Activated naive CD4-positive, alpha-beta T cell treated with anti-CD3 and anti-CD28 coated beads for 36 hours (primary cell): ENCODE data around the gene MT2A. TPM values are rescaled to one million over a fixed set of nuclear protein-coding genes. Genes with fewer than 3 reads are reported as not detected.

Source experiments
- CTCF ChIA-PET: fragments of 350-600 bp; sonication (Branson Sonifier 250); formaldehyde crosslinking; loops from one replicate; lab custom pipeline; 2021; ENCODE audit warnings: antibody characterized with exemption; lab: Charles Lee
- DNase-seq: peaks from one replicate; pipeline ENCODE4 v3.0.0-alpha.2; 2020
- H3K27ac Mint-ChIP-seq: one replicate; pipeline ENCODE4 v1.8.0; 2021; ENCODE audit warnings: mild to moderate bottlenecking, mixed read lengths
- H3K27me3 Mint-ChIP-seq: one replicate; pipeline ENCODE4 v1.8.0; 2021; ENCODE audit warnings: low read depth, mixed read lengths
- H3K36me3 Mint-ChIP-seq: one replicate; pipeline ENCODE4 v1.8.0; 2021; ENCODE audit warnings: low read depth, mixed read lengths
- H3K4me1 Mint-ChIP-seq: one replicate; pipeline ENCODE4 v1.8.0; 2021; ENCODE audit warnings: low read depth, mixed read lengths
- H3K4me3 Mint-ChIP-seq: one replicate; pipeline ENCODE4 v1.8.0; 2021; ENCODE audit warnings: mild to moderate bottlenecking, moderate library complexity, mixed read lengths
- H3K9me3 Mint-ChIP-seq: one replicate; pipeline ENCODE4 v1.8.0; 2021; ENCODE audit warnings: mixed read lengths
- intact Hi-C: fragments of 100-400 bp; cut with micrococcal nuclease; formaldehyde crosslinking; loops from one replicate; pipeline ENCODE4 v1.15.1; 2023
- total RNA-seq, 2 experiments: library from RNA; stranded (reverse); gene quantifications; one replicate each; pipeline ENCODE4 v1.2.3, GENCODE V29; 2021

The MT2A gene
- total RNA-seq, 2 experiments from 2014 or later: 95.7 to 130 TPM

- peak within 1 kb of the TSS; percentile 76 for H3K4me3 Mint-ChIP-seq
- peaks cover 14% of the 10 kb centered on the region for H3K4me1 Mint-ChIP-seq
- no peak within 1 kb of the TSS for H3K27ac Mint-ChIP-seq
- CTCF ChIA-PET: interaction anchor here (1.2 kb wide), 1 partner anchor 77 kb away, joined by 6 read pairs; no protein-coding TSS in a partner anchor
- H3K9me3 Mint-ChIP-seq: no peaks in the 10 kb centered on the region
- H3K36me3 Mint-ChIP-seq: no peaks in the 10 kb centered on the region
- intact Hi-C loops: loop anchor here (1.0 to 2.0 kb wide), 4 partner anchors 11 to 57 kb away; partner anchors contain the start of genes MT1X and MT2A
- peaks cover 25% of the 10 kb centered on the region for H3K27me3 Mint-ChIP-seq
- DNase-seq: peak; percentile 61
Measured at GRCh38 chr16:56625140-56625942, 17.0 kb downstream of the MT2A start, which contains the start of gene MT1E. TSS of gene MT1E (plus strand) at chr16:56625781. CDS start at chr16:56625852, 71 bp downstream.

DNA sequence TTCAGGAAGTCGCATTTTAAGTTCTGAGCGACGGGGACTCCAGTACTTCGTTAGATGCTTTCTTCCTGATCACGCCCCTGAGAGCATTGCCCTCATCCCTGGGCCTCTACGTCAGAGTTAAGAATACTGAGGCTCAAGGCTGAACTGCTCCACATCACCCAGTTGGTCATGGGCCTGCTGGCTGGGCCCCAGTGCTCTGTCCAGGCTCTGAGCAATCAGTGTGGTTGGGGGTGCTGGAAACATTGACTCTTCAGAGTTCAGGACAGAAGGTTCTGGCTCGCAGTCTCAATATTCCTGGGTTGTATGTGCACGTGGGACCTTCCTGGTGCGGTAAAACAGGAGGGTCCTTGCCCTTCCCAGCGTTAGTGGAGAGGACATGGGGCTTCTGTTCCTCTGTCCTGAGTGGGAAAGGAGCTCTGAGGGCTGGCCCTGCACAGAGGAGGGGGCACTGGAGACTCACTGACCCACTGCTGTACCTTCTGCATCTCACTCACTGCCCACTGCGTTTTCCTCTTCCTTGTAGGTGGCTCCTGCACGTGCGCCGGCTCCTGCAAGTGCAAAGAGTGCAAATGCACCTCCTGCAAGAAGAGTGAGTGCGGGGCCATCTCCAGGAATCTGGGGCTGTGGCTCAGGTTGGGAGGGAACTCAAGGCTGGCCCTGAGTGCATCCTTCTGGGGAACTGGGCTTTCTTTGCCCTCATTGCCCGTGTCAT lies 17.7 kb downstream of the MT2A start:
- Mint-ChIP-seq H3K36me3 (no peaks in the 10 kb centered on the region), H3K27ac (no peak overlapping the region), H3K4me1 (peaks cover 14% of the 10 kb centered on the region), H3K4me3 (peak overlapping the region; percentile 68), H3K9me3 (no peaks in the 10 kb centered on the region), H3K27me3 (peaks cover 31% of the 10 kb centered on the region)
- CTCF ChIA-PET: interaction anchor here (1.2 kb wide), 1 partner anchor 76 kb away, joined by 6 read pairs; no protein-coding TSS in a partner anchor
- DNase-seq: no peak
- intact Hi-C loops: loop anchor here (1.0 to 2.0 kb wide), 4 partner anchors 12 to 56 kb away; partner anchors contain the start of genes MT1X and MT2A

DNA sequence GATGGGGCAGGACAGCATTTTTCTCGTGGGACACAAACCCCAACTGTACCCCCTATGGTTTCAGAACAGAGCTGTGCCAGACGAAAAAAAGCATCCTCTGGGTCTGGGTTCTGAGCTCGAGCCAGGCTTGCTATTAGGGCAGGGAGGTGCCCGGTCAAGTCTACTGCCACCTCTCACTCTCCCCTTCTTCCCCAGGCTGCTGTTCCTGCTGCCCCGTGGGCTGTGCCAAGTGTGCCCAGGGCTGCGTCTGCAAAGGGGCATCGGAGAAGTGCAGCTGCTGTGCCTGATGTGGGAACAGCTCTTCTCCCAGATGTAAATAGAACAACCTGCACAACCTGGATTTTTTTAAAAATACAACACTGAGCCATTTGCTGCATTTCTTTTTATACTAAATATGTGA lies 18.3 kb downstream of the MT2A start:
- DNase-seq: no peak
- H3K9me3 Mint-ChIP-seq: no peaks in the 10 kb centered on the region
- CTCF ChIA-PET: interaction anchor here (0.6 kb wide), 1 partner anchor 75 kb away, joined by 3 read pairs; no protein-coding TSS in a partner anchor
- H3K4me3 Mint-ChIP-seq: no peak overlapping the region
- peaks cover 37% of the 10 kb centered on the region for H3K27me3 Mint-ChIP-seq
- no peak overlapping the region for H3K27ac Mint-ChIP-seq
- intact Hi-C loops: no loop called here
- peaks cover 15% of the 10 kb centered on the region for H3K4me1 Mint-ChIP-seq
- no peaks in the 10 kb centered on the region for H3K36me3 Mint-ChIP-seq

GRCh38 chr16:56628486-56629350 lies 20.3 kb downstream of the MT2A start:
- Mint-ChIP-seq H3K4me1 (peaks cover 24% of the 10 kb centered on the region), H3K9me3 (no peaks in the 10 kb centered on the region), H3K27ac (no peak overlapping the region), H3K27me3 (peaks cover 52% of the 10 kb centered on the region), H3K36me3 (no peaks in the 10 kb centered on the region), H3K4me3 (no peak overlapping the region)
- CTCF ChIA-PET: interaction anchor here (0.7 kb wide), 2 partner anchors 52 to 155 kb away, joined by 3 read pairs; no protein-coding TSS in a partner anchor
- no peak for DNase-seq
- intact Hi-C loops: no loop called here

DNA sequence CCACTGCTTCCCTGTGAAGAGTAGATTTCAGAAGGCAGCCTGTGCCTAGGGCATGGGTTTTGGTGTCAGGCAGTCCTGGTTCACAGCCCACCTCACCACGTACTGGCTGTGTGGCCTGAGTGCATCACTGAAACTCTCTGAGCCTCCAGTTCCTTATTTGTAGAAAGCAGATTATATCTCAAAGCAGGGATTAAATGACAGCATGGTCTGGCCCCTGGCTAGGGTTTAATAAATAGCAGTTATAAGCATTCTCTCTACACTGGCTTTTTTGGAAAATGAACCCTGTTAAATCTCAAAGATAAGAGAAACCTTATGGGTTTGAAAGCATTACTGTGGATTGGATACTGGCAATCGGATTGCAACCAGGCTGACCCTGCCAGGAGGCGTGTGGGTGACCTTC lies 21.1 kb downstream of the MT2A start:
- Mint-ChIP-seq H3K4me3 (no peak overlapping the region), H3K9me3 (no peaks in the 10 kb centered on the region), H3K27ac (no peak overlapping the region), H3K4me1 (peaks cover 22% of the 10 kb centered on the region), H3K27me3 (peaks cover 57% of the 10 kb centered on the region), H3K36me3 (no peaks in the 10 kb centered on the region)
- CTCF ChIA-PET: interaction anchor here (1.8 kb wide), 1 partner anchor 14 kb away, joined by 7 read pairs; no protein-coding TSS in a partner anchor
- intact Hi-C loops: no loop called here
- no peak for DNase-seq

- Mint-ChIP-seq H3K4me1 (peaks cover 23% of the 10 kb centered on the region), H3K9me3 (no peaks in the 10 kb centered on the region), H3K27me3 (peaks cover 59% of the 10 kb centered on the region), H3K4me3 (no peak overlapping the region), H3K27ac (no peak overlapping the region), H3K36me3 (no peaks in the 10 kb centered on the region)
- DNase-seq: no peak
- CTCF ChIA-PET: interaction anchor here (0.6 to 1.8 kb wide), 3 partner anchors 13 to 72 kb away, joined by 3 to 7 read pairs (median 3); no protein-coding TSS in a partner anchor
- intact Hi-C loops: no loop called here
Measured at GRCh38 chr16:56630134-56630533, 21.8 kb downstream of the MT2A start.

DNA sequence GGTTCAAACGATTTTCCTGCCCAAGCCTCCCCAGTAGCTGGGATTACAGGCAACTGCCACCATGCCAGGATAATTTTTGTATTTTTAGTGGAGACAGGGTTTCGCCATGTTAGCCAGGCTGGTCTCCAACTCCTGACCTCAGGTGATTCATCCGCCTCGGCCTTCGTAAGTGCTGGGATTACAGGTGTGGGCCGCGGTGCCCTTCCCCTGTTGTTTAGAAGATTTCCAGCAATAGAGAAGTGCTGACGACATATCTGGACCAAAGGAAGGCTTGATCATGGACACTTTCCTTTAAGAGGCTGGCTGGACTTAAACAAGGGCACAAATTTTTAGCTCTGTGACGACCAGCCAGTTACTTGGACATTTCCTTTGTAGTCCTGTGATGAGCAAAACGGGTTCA lies 22.8 kb downstream of the MT2A start:
- Mint-ChIP-seq H3K9me3 (no peaks in the 10 kb centered on the region), H3K4me3 (no peak overlapping the region), H3K36me3 (no peaks in the 10 kb centered on the region), H3K27ac (no peak overlapping the region), H3K4me1 (peaks cover 22% of the 10 kb centered on the region), H3K27me3 (peaks cover 59% of the 10 kb centered on the region)
- CTCF ChIA-PET: interaction anchor here (1.5 to 1.8 kb wide), 2 partner anchors 12 to 71 kb away, joined by 3 to 7 read pairs; no protein-coding TSS in a partner anchor
- intact Hi-C loops: no loop called here
- no peak for DNase-seq

DNA sequence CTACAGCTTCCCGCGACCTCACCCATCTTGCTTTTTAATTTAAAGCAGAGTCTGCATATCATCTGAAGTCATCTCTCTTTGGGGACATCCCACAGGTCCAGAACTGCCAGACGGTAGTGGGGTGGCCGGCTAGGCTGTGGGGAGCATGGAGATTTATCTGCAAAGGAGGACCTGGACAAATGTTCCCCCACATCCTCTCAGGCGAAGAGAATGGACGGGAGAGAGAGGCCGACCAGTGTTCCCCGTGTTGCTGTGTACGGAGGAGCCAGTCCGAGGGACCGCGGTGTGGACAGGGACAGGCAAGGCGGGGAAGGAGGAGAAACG lies 23.4 kb downstream of the MT2A start:
- intact Hi-C loops: no loop called here
- peaks cover 24% of the 10 kb centered on the region for H3K4me1 Mint-ChIP-seq
- DNase-seq: no peak
- peak overlapping the region; percentile 59 for H3K4me3 Mint-ChIP-seq
- no peak overlapping the region for H3K27ac Mint-ChIP-seq
- peaks cover 59% of the 10 kb centered on the region for H3K27me3 Mint-ChIP-seq
- CTCF ChIA-PET: no interaction called here
- no peaks in the 10 kb centered on the region for H3K9me3 Mint-ChIP-seq
- no peaks in the 10 kb centered on the region for H3K36me3 Mint-ChIP-seq

- DNase-seq: no peak
- Mint-ChIP-seq H3K4me1 (peaks cover 24% of the 10 kb centered on the region), H3K27ac (no peak within 1 kb of the TSS), H3K9me3 (no peaks in the 10 kb centered on the region), H3K4me3 (peak within 1 kb of the TSS; percentile 59), H3K36me3 (no peaks in the 10 kb centered on the region), H3K27me3 (peaks cover 60% of the 10 kb centered on the region)
- intact Hi-C loops: no loop called here
- CTCF ChIA-PET: no interaction called here
Measured at GRCh38 chr16:56632156-56632847, 23.9 kb downstream of the MT2A start, which contains the start of gene MT1M. TSS of gene MT1M (plus strand) at chr16:56632659. CDS start at chr16:56632732, 73 bp downstream.

- H3K27me3 Mint-ChIP-seq: peaks cover 66% of the 10 kb centered on the region
- peak overlapping the region; percentile 33 for H3K4me3 Mint-ChIP-seq
- CTCF ChIA-PET: interaction anchor here (0.9 kb wide), 1 partner anchor 29 kb away, joined by 3 read pairs; no protein-coding TSS in a partner anchor
- DNase-seq: no peak
- intact Hi-C loops: no loop called here
- H3K36me3 Mint-ChIP-seq: no peaks in the 10 kb centered on the region
- H3K9me3 Mint-ChIP-seq: no peaks in the 10 kb centered on the region
- H3K27ac Mint-ChIP-seq: no peak overlapping the region
- peaks cover 27% of the 10 kb centered on the region for H3K4me1 Mint-ChIP-seq
Measured at GRCh38 chr16:56632848-56633365, 24.5 kb downstream of the MT2A start.

DNA sequence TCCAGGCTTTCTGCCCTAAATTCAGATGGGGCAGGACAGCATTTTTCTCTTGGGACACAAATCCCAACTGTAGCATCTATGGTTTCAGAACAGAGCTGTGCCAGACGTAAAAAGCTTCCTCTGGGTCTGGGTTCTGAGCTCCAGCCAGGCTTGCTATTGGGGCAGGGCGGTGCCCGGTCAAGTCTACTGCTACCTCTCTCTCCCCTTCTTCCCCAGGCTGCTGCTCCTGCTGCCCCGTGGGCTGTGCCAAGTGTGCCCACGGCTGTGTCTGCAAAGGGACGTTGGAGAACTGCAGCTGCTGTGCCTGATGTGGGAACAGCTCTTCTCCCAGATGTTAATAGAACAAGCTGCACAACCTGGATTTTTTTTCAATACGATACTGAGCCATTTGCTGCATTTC lies 25.2 kb downstream of the MT2A start:
- H3K9me3 Mint-ChIP-seq: no peaks in the 10 kb centered on the region
- H3K4me1 Mint-ChIP-seq: peaks cover 30% of the 10 kb centered on the region
- H3K4me3 Mint-ChIP-seq: no peak overlapping the region
- H3K27ac Mint-ChIP-seq: no peak overlapping the region
- intact Hi-C loops: no loop called here
- no peaks in the 10 kb centered on the region for H3K36me3 Mint-ChIP-seq
- CTCF ChIA-PET: interaction anchor here (0.9 kb wide), 1 partner anchor 29 kb away, joined by 3 read pairs; no protein-coding TSS in a partner anchor
- peaks cover 70% of the 10 kb centered on the region for H3K27me3 Mint-ChIP-seq
- DNase-seq: no peak
